Tibial nerve (tissue), 4 donors: ENCODE results near the gene KRT16.

Experiments
- CTCF ChIP-seq, 5 experiments: fragments of 200-600 bp in 3 of 5; fragments of 450-650 bp in 2 of 5; sonication (generic) in 3 of 5; IDR thresholded peaks; one replicate each; pipeline ENCODE4 v1.5.1; 2016 to 2019; ENCODE audit warnings: antibody characterized with exemption in 5 of 5, mild to moderate bottlenecking in 3 of 5, moderate library complexity in 2 of 5
- EP300 ChIP-seq, 2 donors: sonication (generic); formaldehyde crosslinking; IDR thresholded peaks; one replicate each; pipeline ENCODE4 v1.6.1; 2017; ENCODE audit warnings: antibody characterized with exemption in 2 of 2, mild to moderate bottlenecking in 1 of 2
- POLR2A ChIP-seq, 2 donors: fragments of 450-650 bp; IDR thresholded peaks; one replicate each; pipeline ENCODE4 v1.6.1; 2017; ENCODE audit warnings: antibody characterized with exemption in 2 of 2, mild to moderate bottlenecking in 2 of 2, moderate library complexity in 2 of 2

GRCh38 chr17:41657176-41657754 lies 44.7 kb upstream of the KRT16 start:
- no peak for TF ChIP-seq CTCF (IDR thresholded peaks at IDR 0.05)
- no peak for TF ChIP-seq POLR2A (IDR thresholded peaks at IDR 0.05)
- TF ChIP-seq EP300 (IDR thresholded peaks at IDR 0.05), result no peak
